Loucy (cell line): Measurements from ENCODE around the gene OR52L1.

ENCODE experiments used
- H2AFZ ChIP-seq: fragments of 200-600 bp; sonication (generic); 2 replicates; pipeline ENCODE4 v1.6.0; 2016; ENCODE audit warnings: antibody characterized with exemption, mild to moderate bottlenecking, low read length, moderate library complexity
- H3F3A ChIP-seq: fragments of 200-600 bp; 2 replicates; pipeline ENCODE4 v1.6.0; 2016; ENCODE audit warnings: antibody characterized with exemption, low read depth, mild to moderate bottlenecking
- H3K27me3 ChIP-seq: fragments of 200-600 bp; sonication (generic); 2 replicates; pipeline ENCODE4 v1.6.1; 2014; ENCODE audit warnings: low read length, mild to moderate bottlenecking; ENCODE audit not compliant: insufficient read depth, poor library complexity, severe bottlenecking
- H3K36me3 ChIP-seq: fragments of 200-600 bp; sonication (generic); 2 replicates; pipeline ENCODE4 v1.6.1; 2016; ENCODE audit warnings: low read length; ENCODE audit not compliant: insufficient read depth
- H3K4me1 ChIP-seq: fragments of 200-600 bp; sonication (generic); 2 replicates; pipeline ENCODE4 v1.5.1; 2014; ENCODE audit warnings: low read length, mild to moderate bottlenecking; ENCODE audit not compliant: insufficient read depth, poor library complexity, severe bottlenecking
- H3K4me2 ChIP-seq: fragments of 200-600 bp; sonication (generic); 2 replicates; pipeline ENCODE4 v1.6.0; 2014; ENCODE audit warnings: antibody characterized with exemption, low read length, low read depth, mild to moderate bottlenecking; ENCODE audit not compliant: poor library complexity, severe bottlenecking
- H3K4me3 ChIP-seq: fragments of 200-600 bp; sonication (generic); 2 replicates; pipeline ENCODE4 v1.5.1; 2014; ENCODE audit warnings: low read length, mild to moderate bottlenecking, mixed read lengths; ENCODE audit not compliant: poor library complexity, severe bottlenecking
- H3K79me2 ChIP-seq: fragments of 200-600 bp; sonication (generic); 2 replicates; pipeline ENCODE4 v1.6.1; 2014; ENCODE audit warnings: low read length; ENCODE audit not compliant: insufficient read depth
- H3K9ac ChIP-seq: fragments of 200-600 bp; sonication (generic); 2 replicates; pipeline ENCODE4 v1.6.0; 2014; ENCODE audit warnings: mild to moderate bottlenecking, low read depth, low read length, moderate library complexity; ENCODE audit not compliant: poor library complexity, severe bottlenecking
- H3K9me2 ChIP-seq: fragments of 200-600 bp; sonication (generic); replicated peaks from 2 replicates; pipeline ENCODE4 v1.6.1; 2016; ENCODE audit warnings: low read depth, low read length, mixed read lengths
- H3K9me3 ChIP-seq: fragments of 200-600 bp; sonication (generic); 2 replicates; pipeline ENCODE4 v1.6.1; 2014; ENCODE audit warnings: mild to moderate bottlenecking, antibody characterized with exemption, low read length, low read depth; ENCODE audit not compliant: insufficient read depth
- H4K20me1 ChIP-seq: fragments of 200-600 bp; sonication (generic); 2 replicates; pipeline ENCODE4 v1.6.0; 2014; ENCODE audit warnings: antibody characterized with exemption, low read length, mild to moderate bottlenecking; ENCODE audit not compliant: insufficient read depth, poor library complexity, severe bottlenecking
- EZH2phosphoT487 ChIP-seq: fragments of 200-600 bp; IDR thresholded peaks from 2 replicates; pipeline ENCODE4 v1.6.1; 2018; ENCODE audit warnings: antibody characterized with exemption, mild to moderate bottlenecking, moderate library complexity, borderline replicate concordance
- TF ChIP-seq, protein P1 (sequence below): fragments of 200-600 bp; sonication (generic); conservative IDR thresholded peaks from 2 replicates; pipeline ENCODE4 v1.5.1; 2014; ENCODE audit warnings: mild to moderate bottlenecking, antibody characterized with exemption, low read length

Gene OR52L1

DNA sequence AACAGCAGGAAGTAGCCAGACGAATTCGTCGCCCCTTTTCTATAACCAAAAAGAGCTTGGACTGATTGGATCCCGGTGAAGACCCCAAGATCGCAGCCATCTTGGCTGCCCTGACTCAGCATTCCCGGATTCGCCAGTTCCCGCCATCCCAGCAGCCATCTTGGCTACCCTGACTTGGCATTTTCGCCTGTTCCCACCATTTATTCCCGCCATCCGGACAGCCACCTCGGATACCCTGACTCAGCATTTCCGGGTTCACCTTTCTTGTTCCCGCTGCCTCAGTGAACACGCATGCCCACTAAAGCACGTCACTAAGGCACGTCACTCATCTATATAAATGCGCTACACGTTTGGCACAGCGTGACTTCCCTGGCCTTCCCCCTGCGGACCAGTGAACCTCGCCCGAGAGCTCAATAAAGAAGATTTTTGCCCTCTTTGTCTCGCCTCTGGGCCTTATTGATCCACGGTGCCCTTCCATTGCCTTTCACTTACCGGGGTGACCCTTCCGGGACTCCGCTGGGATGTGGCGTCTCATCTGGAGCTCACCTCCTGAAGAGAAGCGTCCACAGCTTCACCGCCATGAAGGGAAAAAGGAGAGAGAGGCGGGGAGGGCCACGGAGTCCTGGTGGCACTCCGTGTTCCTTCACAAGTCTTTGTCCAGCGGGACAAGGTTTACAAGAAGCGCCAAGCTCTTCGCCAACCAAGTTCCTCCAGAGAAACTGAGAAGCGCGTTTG, 48.8 kb downstream of the OR52L1 start:
- Histone ChIP-seq H3K79me2 (no peaks in the 10 kb centered on the region), H3K9ac (no peak overlapping the region), H3K9me3 (no peaks in the 10 kb centered on the region), H3K4me2 (no peak overlapping the region), H3K36me3 (no peaks in the 10 kb centered on the region), H2AFZ (no peak overlapping the region), H3K27me3 (no peaks in the 10 kb centered on the region), H3F3A (no peaks in the 10 kb centered on the region), H4K20me1 (no peaks in the 10 kb centered on the region), H3K4me3 (no peak overlapping the region), H3K9me2 (no peaks in the 10 kb centered on the region), H3K4me1 (no peaks in the 10 kb centered on the region)
- TF ChIP-seq EZH2phosphoT487, result no peak
- TF ChIP-seq, protein P1, sequence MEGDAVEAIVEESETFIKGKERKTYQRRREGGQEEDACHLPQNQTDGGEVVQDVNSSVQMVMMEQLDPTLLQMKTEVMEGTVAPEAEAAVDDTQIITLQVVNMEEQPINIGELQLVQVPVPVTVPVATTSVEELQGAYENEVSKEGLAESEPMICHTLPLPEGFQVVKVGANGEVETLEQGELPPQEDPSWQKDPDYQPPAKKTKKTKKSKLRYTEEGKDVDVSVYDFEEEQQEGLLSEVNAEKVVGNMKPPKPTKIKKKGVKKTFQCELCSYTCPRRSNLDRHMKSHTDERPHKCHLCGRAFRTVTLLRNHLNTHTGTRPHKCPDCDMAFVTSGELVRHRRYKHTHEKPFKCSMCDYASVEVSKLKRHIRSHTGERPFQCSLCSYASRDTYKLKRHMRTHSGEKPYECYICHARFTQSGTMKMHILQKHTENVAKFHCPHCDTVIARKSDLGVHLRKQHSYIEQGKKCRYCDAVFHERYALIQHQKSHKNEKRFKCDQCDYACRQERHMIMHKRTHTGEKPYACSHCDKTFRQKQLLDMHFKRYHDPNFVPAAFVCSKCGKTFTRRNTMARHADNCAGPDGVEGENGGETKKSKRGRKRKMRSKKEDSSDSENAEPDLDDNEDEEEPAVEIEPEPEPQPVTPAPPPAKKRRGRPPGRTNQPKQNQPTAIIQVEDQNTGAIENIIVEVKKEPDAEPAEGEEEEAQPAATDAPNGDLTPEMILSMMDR, result no peak
